ENCODE measurements around the gene EXT2.

DNA sequence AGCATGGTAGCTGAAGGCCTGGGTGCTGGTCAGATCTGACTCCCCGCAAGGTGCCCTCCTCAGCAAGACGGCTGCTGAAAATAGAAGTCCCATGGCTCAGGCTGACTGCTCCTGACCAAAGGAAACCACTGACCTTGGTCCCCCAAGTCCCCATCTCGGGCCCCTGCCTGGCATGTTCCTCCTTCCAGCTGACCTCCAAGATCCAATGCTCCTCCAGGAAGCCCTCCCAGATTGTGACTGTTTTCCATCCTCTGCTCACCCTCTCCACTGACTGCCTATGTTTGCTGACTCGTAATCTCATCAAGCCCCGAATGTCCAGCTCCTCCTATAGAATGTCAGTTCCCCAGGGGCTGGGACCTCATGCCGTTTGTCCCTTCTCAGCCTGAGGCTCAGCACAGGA is 184.0 kb downstream of the EXT2 start:
- TF ChIP-seq, protein P1, sequence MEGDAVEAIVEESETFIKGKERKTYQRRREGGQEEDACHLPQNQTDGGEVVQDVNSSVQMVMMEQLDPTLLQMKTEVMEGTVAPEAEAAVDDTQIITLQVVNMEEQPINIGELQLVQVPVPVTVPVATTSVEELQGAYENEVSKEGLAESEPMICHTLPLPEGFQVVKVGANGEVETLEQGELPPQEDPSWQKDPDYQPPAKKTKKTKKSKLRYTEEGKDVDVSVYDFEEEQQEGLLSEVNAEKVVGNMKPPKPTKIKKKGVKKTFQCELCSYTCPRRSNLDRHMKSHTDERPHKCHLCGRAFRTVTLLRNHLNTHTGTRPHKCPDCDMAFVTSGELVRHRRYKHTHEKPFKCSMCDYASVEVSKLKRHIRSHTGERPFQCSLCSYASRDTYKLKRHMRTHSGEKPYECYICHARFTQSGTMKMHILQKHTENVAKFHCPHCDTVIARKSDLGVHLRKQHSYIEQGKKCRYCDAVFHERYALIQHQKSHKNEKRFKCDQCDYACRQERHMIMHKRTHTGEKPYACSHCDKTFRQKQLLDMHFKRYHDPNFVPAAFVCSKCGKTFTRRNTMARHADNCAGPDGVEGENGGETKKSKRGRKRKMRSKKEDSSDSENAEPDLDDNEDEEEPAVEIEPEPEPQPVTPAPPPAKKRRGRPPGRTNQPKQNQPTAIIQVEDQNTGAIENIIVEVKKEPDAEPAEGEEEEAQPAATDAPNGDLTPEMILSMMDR (IDR thresholded peaks at IDR 0.05 in 2 of 3, conservative IDR thresholded peaks at IDR 0.05 in 1 of 3; ENCODE audit: control insufficient read depth in 2 of 3, extremely low read depth in 1 of 3, insufficient read depth in 1 of 3, low read depth in 3 of 3, low read length in 3 of 3): no peak
- TF ChIP-seq CBX3 (IDR thresholded peaks at IDR 0.05; ENCODE audit: borderline replicate concordance, low read depth) (no peak), CEBPB (IDR thresholded peaks at IDR 0.05; ENCODE audit: borderline replicate concordance in 1 of 2, low read depth in 2 of 2, low read length in 2 of 2) (no peak)
- TF ChIP-seq, protein P2, sequence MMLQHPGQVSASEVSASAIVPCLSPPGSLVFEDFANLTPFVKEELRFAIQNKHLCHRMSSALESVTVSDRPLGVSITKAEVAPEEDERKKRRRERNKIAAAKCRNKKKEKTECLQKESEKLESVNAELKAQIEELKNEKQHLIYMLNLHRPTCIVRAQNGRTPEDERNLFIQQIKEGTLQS (IDR thresholded peaks at IDR 0.05; ENCODE audit: borderline replicate concordance, extremely low read depth, low read depth, low read length): no peak

All from GM12878 (cell line).